HCT116 (cell line): ENCODE data around the gene VTN. TPM values are rescaled to one million over a fixed set of nuclear protein-coding genes. Genes with fewer than 3 reads are reported as not detected.

Experiments used
- ATAC-seq: fragments of 200-7000 bp; cut with Tn5 transposase; 2 replicates; pipeline ENCODE4 v1.9.1; 2020; ENCODE audit warnings: mild to moderate bottlenecking, moderate library complexity
- BruUV-seq: library from RNA; stranded (reverse); fragments of 400-500 nt; replicated peaks from 2 replicates; lab custom pipeline; 2021; lab: Mats Ljungman, UMichigan
- CTCF ChIA-PET: fragments of 300-600 bp; sonication (Branson Sonifier 250); formaldehyde crosslinking; loops from one replicate; lab custom pipeline; 2021; ENCODE audit warnings: antibody characterized with exemption; lab: Charles Lee
- POLR2A ChIA-PET: fragments of 300-600, 350-600 bp; sonication (Branson Sonifier 250); formaldehyde crosslinking; loops from one replicate; lab custom pipeline; 2021; ENCODE audit warnings: antibody characterized with exemption; lab: Charles Lee
- RAD21 ChIA-PET, 2 experiments: fragments of 300-600 bp; sonication (Branson Sonifier 250); formaldehyde crosslinking; loops; one replicate each; lab custom pipeline; 2023; ENCODE audit warnings: low total read pairs in 2 of 2; ENCODE audit not compliant: uncharacterized antibody in 2 of 2, unreplicated experiment in 2 of 2, low non-redundant PET in 1 of 2; lab: Charles Lee
- DNase-seq: peaks from one replicate; pipeline ENCODE4 v3.0.0-alpha.2; 2010; ENCODE audit warnings: low read depth, low spot score
- H2AFZ ChIP-seq: fragments of 200-600 bp; shearing (Covaris generic), sonication (generic); 2 replicates; pipeline ENCODE4 v1.6.1; 2017; ENCODE audit warnings: low read depth, mixed run types, mixed read lengths, antibody characterized with exemption, low read length; ENCODE audit not compliant: poor library complexity, severe bottlenecking
- H3K27ac ChIP-seq: 2 replicates; pipeline ENCODE4 v1.5.1; 2012; ENCODE audit warnings: low read depth, low read length
- H3K27me3 ChIP-seq: fragments of 200-600 bp; sonication (generic); 2 replicates; pipeline ENCODE4 v1.6.1; 2016; ENCODE audit warnings: mixed run types, low read length, mixed read lengths; ENCODE audit not compliant: insufficient read depth
- H3K36me3 ChIP-seq, 2 experiments: fragments of 200-500 bp in 1 of 2; fragments of 200-600 bp in 1 of 2; sonication (Bioruptor generic) in 1 of 2; sonication (generic) in 1 of 2; 2 replicates each; pipeline versions ENCODE4 v1.5.1 to v1.6.1; 2014 to 2016; ENCODE audit warnings: low read length in 2 of 2, inconsistent platforms in 1 of 2, mixed read lengths in 1 of 2, mixed run types in 1 of 2; ENCODE audit not compliant: insufficient read depth in 2 of 2, control insufficient read depth in 1 of 2
- H3K4me1 ChIP-seq, 2 experiments: fragments of 200-600 bp in 1 of 2; sonication (generic) in 1 of 2; 2 replicates each; pipeline versions ENCODE4 v1.5.1 to v1.6.1; 2012 to 2017; ENCODE audit warnings: low read length in 2 of 2, inconsistent platforms in 1 of 2, mild to moderate bottlenecking in 1 of 2, mixed read lengths in 1 of 2, mixed run types in 1 of 2, moderate library complexity in 1 of 2; ENCODE audit not compliant: insufficient read depth in 2 of 2, control insufficient read depth in 1 of 2
- H3K4me2 ChIP-seq: fragments of 200-600 bp; sonication (generic); 2 replicates; pipeline ENCODE4 v1.6.1; 2017; ENCODE audit warnings: mixed run types, low read length, mixed read lengths
- H3K4me3 ChIP-seq, 2 experiments: fragments of 200-600 bp in 1 of 2; sonication (generic) in 1 of 2; replicated peaks in 1 of 2; 2 replicates each; pipeline ENCODE4 v1.5.1; 2011 to 2016; ENCODE audit warnings: low read length in 2 of 2, control low read depth in 1 of 2, low read depth in 1 of 2, mild to moderate bottlenecking in 1 of 2, mixed read lengths in 1 of 2, mixed run types in 1 of 2
- H3K79me2 ChIP-seq: fragments of 200-600 bp; sonication (generic); 2 replicates; pipeline ENCODE4 v1.6.1; 2017; ENCODE audit warnings: mild to moderate bottlenecking, mixed run types, low read length, moderate library complexity, mixed read lengths; ENCODE audit not compliant: insufficient read depth
- H3K9ac ChIP-seq: fragments of 200-600 bp; sonication (generic); 2 replicates; pipeline ENCODE4 v1.6.1; 2016; ENCODE audit warnings: low read length, mixed read lengths
- H3K9me2 ChIP-seq: fragments of 200-600 bp; sonication (generic), shearing (Covaris generic); 2 replicates; pipeline ENCODE4 v1.6.1; 2017; ENCODE audit warnings: mixed run types, mild to moderate bottlenecking, moderate library complexity; ENCODE audit not compliant: insufficient read depth
- H3K9me3 ChIP-seq, 2 experiments: fragments of 200-500 bp in 1 of 2; fragments of 200-600 bp in 1 of 2; sonication (Bioruptor generic) in 1 of 2; sonication (generic) in 1 of 2; 2 replicates each; pipeline ENCODE4 v1.6.1; 2014 to 2017; ENCODE audit warnings: low read length in 2 of 2, mixed read lengths in 2 of 2, inconsistent platforms in 1 of 2, low read depth in 1 of 2, mild to moderate bottlenecking in 1 of 2, mixed run types in 1 of 2, moderate library complexity in 1 of 2; ENCODE audit not compliant: control insufficient read depth in 1 of 2, insufficient read depth in 1 of 2
- H4K20me1 ChIP-seq: fragments of 200-600 bp; sonication (generic), shearing (Covaris generic); 2 replicates; pipeline ENCODE4 v1.6.1; 2017; ENCODE audit warnings: mixed run types, mild to moderate bottlenecking, moderate library complexity; ENCODE audit not compliant: insufficient read depth
- CBX3 ChIP-seq: IDR thresholded peaks from 2 replicates; pipeline ENCODE4 v1.6.1; 2012; ENCODE audit warnings: low read depth
- CEBPB ChIP-seq: IDR thresholded peaks from 2 replicates; pipeline ENCODE4 v1.6.1; 2012; ENCODE audit warnings: low read depth
- ELF1 ChIP-seq: IDR thresholded peaks from 2 replicates; pipeline ENCODE4 v1.6.1; 2012; ENCODE audit warnings: low read depth, borderline replicate concordance
- EZH2 ChIP-seq: fragments of 200-600 bp; sonication (generic); IDR thresholded peaks from 2 replicates; pipeline ENCODE4 v1.6.1; 2017; ENCODE audit warnings: antibody characterized with exemption, mixed run types
- EZH2phosphoT487 ChIP-seq: fragments of 200-600 bp; IDR thresholded peaks from 2 replicates; pipeline ENCODE4 v1.6.1; 2018; ENCODE audit warnings: antibody characterized with exemption, borderline replicate concordance
- JUND ChIP-seq: IDR thresholded peaks from 2 replicates; pipeline ENCODE4 v1.6.1; 2012
- POLR2A ChIP-seq: IDR thresholded peaks from 2 replicates; pipeline ENCODE4 v1.7.0; 2011; ENCODE audit warnings: borderline replicate concordance; ENCODE audit not compliant: insufficient read depth, insufficient read length; ENCODE audit errors: extremely low read depth
- REST ChIP-seq: IDR thresholded peaks from 2 replicates; pipeline ENCODE4 v1.6.1; 2012; ENCODE audit warnings: low read depth
- SIN3A ChIP-seq: IDR thresholded peaks from 2 replicates; pipeline ENCODE4 v1.6.1; 2012; ENCODE audit warnings: low read depth
- SP1 ChIP-seq: IDR thresholded peaks from 2 replicates; pipeline ENCODE4 v1.6.1; 2012; ENCODE audit warnings: low read depth
- SRF ChIP-seq: IDR thresholded peaks from 2 replicates; pipeline ENCODE4 v1.6.1; 2012; ENCODE audit warnings: low read depth
- YY1 ChIP-seq: IDR thresholded peaks from 2 replicates; pipeline ENCODE4 v1.6.1; 2011; ENCODE audit warnings: low read length, low read depth, moderate library complexity, mild to moderate bottlenecking; ENCODE audit not compliant: insufficient replicate concordance; ENCODE audit errors: extremely low read depth
- ZBTB33 ChIP-seq: IDR thresholded peaks from 2 replicates; pipeline ENCODE4 v1.6.1; 2011; ENCODE audit warnings: mild to moderate bottlenecking, low read length, moderate library complexity; ENCODE audit not compliant: insufficient replicate concordance; ENCODE audit errors: extremely low read depth
- ZFX ChIP-seq: fragments of 450-650 bp; IDR thresholded peaks from 2 replicates; pipeline ENCODE4 v1.6.1; 2017
- intact Hi-C: fragments of 100-400 bp; cut with micrococcal nuclease; formaldehyde crosslinking; loops from 2 replicates; pipeline ENCODE4 v1.10.0; 2022
- total RNA-seq: library from RNA; stranded (reverse); gene quantifications from one replicate; pipeline ENCODE4 v1.2.1, GENCODE V29; 2021; ENCODE audit not compliant: unreplicated experiment

VTN gene
- total RNA-seq, 1 experiment from 2014 or later = 1.5 TPM

DNA sequence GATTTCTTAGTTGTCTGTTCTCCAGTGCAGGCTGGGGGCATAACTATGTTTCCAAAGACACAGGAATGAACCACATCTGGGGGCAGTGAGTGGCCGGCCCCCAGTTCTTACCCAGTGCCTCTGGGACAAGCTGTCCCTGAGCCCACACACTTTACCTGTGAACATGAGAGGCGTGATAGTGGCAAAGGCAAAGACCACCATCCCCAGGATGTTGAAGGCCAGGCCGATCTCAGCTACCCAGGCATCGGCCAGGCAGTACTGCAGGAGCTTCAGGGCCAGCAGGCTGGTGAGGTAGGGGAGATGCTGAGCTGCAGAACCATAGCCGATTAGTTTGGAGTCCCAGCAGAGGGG is 34.3 kb upstream of the VTN start:
- ChIA-PET CTCF (interaction anchor here (2.6 kb wide), 1 partner anchor 13 kb away, joined by 13 read pairs; no protein-coding TSS in a partner anchor), POLR2A (no interaction called here), RAD21 (no interaction called here)
- BruUV-seq = no TSS peak
- Histone ChIP-seq H3K4me2 (no peak overlapping the region), H3K4me3 (no peak overlapping the region), H3K4me1 (peaks cover 4 to 26% of the 10 kb centered on the region in 2 experiments; a peak in 3 of 4 replicates), H3K79me2 (peaks cover 12% of the 10 kb centered on the region; the same call in 1 of the 2 replicates), H3K9me3 (no peaks in the 10 kb centered on the region), H2AFZ (no peak overlapping the region), H3K9ac (no peak overlapping the region), H4K20me1 (no peaks in the 10 kb centered on the region), H3K9me2 (no peaks in the 10 kb centered on the region), H3K36me3 (peaks cover 18 to 24% of the 10 kb centered on the region in 2 experiments; a peak in 3 of 4 replicates)
- intact Hi-C loops = no loop called here
- no peak for DNase-seq
- no peak for TF ChIP-seq ZBTB33
- TF ChIP-seq JUND = no peak
- TF ChIP-seq POLR2A = no peak
- TF ChIP-seq EZH2phosphoT487 = no peak
- TF ChIP-seq, all 23 proteins: peak for 0
- no peak for ATAC-seq
- Histone ChIP-seq H3K27ac (no peak overlapping the region), H3K27me3 (no peaks in the 10 kb centered on the region)

DNA sequence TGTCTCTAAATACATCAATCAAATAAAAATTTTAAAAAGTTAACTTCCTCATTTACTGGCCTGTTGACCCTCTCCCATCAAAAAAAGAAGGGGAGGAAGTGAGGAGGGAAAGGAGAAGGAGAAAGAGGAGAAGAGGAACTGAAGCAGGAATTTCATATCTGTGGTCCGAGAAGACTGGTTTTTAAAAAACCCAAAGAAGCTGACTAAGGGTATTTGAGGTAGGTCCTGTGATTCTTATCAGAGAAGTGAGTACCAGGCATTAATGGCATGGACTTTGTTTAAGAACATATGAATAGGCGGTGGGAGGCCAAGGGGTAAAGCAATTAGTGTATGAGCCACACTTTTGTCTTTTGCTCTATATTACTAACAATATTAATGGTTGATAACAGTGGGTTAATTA is 33.9 kb upstream of the VTN start:
- CTCF ChIA-PET = interaction anchor here (2.6 kb wide), 1 partner anchor 13 kb away, joined by 13 read pairs; no protein-coding TSS in a partner anchor
- no TSS peak for BruUV-seq
- H3K27me3 ChIP-seq = no peaks in the 10 kb centered on the region
- TF ChIP-seq REST = no peak
- no peak for TF ChIP-seq CEBPB
- TF ChIP-seq SP1 = no peak
- no peak for TF ChIP-seq ZBTB33
- TF ChIP-seq SRF = no peak
- no peak for TF ChIP-seq EZH2
- no peak for TF ChIP-seq ZFX
- TF ChIP-seq ELF1 = no peak
- TF ChIP-seq YY1 = no peak
- no peak for TF ChIP-seq SIN3A
- no peak for TF ChIP-seq CBX3

More for the DNA sequence above, 33.9 kb upstream of the VTN start:
- H3K9ac ChIP-seq = no peak overlapping the region
- H3K36me3 ChIP-seq = peaks cover 20 to 24% of the 10 kb centered on the region in 2 experiments; a peak in 3 of 4 replicates
- H4K20me1 ChIP-seq = no peaks in the 10 kb centered on the region
- no peaks in the 10 kb centered on the region for H3K9me2 ChIP-seq
- RAD21 ChIA-PET = no interaction called here
- POLR2A ChIA-PET = no interaction called here
- H3K4me2 ChIP-seq = no peak overlapping the region
- no peak overlapping the region for H3K27ac ChIP-seq
- no peak for ATAC-seq
- H3K4me3 ChIP-seq = no peak overlapping the region
- intact Hi-C loops = no loop called here
- no peaks in the 10 kb centered on the region for H3K9me3 ChIP-seq
- DNase-seq = no peak
- H3K4me1 ChIP-seq = peaks cover 4 to 26% of the 10 kb centered on the region in 2 experiments; a peak in 3 of 4 replicates
- H2AFZ ChIP-seq = no peak overlapping the region
- peaks cover 12% of the 10 kb centered on the region; the same call in 1 of the 2 replicates for H3K79me2 ChIP-seq
